WTC11 (cell line): ENCODE results near the gene ARHGAP19. TPM values are rescaled to one million over a fixed set of nuclear protein-coding genes. Genes with fewer than 3 reads are reported as not detected.

Experiments used
- ATAC-seq: fragments of 200-7000 bp; cut with Tn5 transposase; 2 replicates; pipeline ENCODE4 v1.10.0; 2021; ENCODE audit warnings: mild to moderate bottlenecking, moderate library complexity
- CTCF ChIA-PET: fragments of 300-600 bp; sonication (Branson Sonifier 250); formaldehyde crosslinking; loops from one replicate; lab custom pipeline; 2021; ENCODE audit warnings: antibody characterized with exemption; lab: Charles Lee
- POLR2A ChIA-PET: fragments of 350-600 bp; sonication (Branson Sonifier 250); formaldehyde crosslinking; loops from one replicate; lab custom pipeline; 2021; ENCODE audit warnings: antibody characterized with exemption; lab: Charles Lee
- DNase-seq: peaks from one replicate; pipeline ENCODE4 v3.0.0; 2021; ENCODE audit warnings: low spot score
- H3K27ac Mint-ChIP-seq: 2 replicates; pipeline ENCODE4 v1.8.0; 2021; ENCODE audit warnings: mixed read lengths
- H3K27me3 Mint-ChIP-seq: 2 replicates; pipeline ENCODE4 v1.8.0; 2021; ENCODE audit warnings: low read depth, mild to moderate bottlenecking, moderate library complexity, mixed read lengths
- H3K36me3 Mint-ChIP-seq: 2 replicates; pipeline ENCODE4 v1.8.0; 2021; ENCODE audit warnings: mixed read lengths
- H3K4me1 Mint-ChIP-seq: 2 replicates; pipeline ENCODE4 v1.8.0; 2022; ENCODE audit warnings: mixed read lengths
- H3K4me3 Mint-ChIP-seq: 2 replicates; pipeline ENCODE4 v1.8.0; 2021; ENCODE audit warnings: mild to moderate bottlenecking, moderate library complexity, mixed read lengths
- H3K9me3 Mint-ChIP-seq: 2 replicates; pipeline ENCODE4 v1.8.0; 2021; ENCODE audit warnings: mixed read lengths
- CBFB ChIP-seq: sonication (generic); formaldehyde crosslinking; IDR thresholded peaks from 2 replicates; pipeline ENCODE4 v1.8.1; 2022; ENCODE audit warnings: mild to moderate bottlenecking, low read depth, missing genetic modification reagents
- ETV6 ChIP-seq: sonication (generic); formaldehyde crosslinking; IDR thresholded peaks from 2 replicates; pipeline ENCODE4 v1.8.1; 2022; ENCODE audit warnings: mild to moderate bottlenecking, missing genetic modification reagents
- FOXP1 ChIP-seq: sonication (generic); formaldehyde crosslinking; IDR thresholded peaks from 2 replicates; pipeline ENCODE4 v1.8.0; 2022; ENCODE audit warnings: missing genetic modification reagents, mild to moderate bottlenecking, moderate library complexity, borderline replicate concordance
- MXD4 ChIP-seq: fragments of 250-450 bp; sonication (Bioruptor Pico); IDR thresholded peaks from 2 replicates; pipeline ENCODE4 v1.8.0; 2021; ENCODE audit warnings: mild to moderate bottlenecking, moderate library complexity, borderline replicate concordance
- NFE2L1 ChIP-seq: sonication (generic); formaldehyde crosslinking; IDR thresholded peaks from 2 replicates; pipeline ENCODE4 v1.8.1; 2023; ENCODE audit warnings: missing genetic modification reagents
- PRRX2 ChIP-seq: fragments of 250-450 bp; sonication (Bioruptor Pico); IDR thresholded peaks from 2 replicates; pipeline ENCODE4 v1.8.0; 2021; ENCODE audit warnings: mild to moderate bottlenecking
- RELA ChIP-seq: sonication (generic); formaldehyde crosslinking; IDR thresholded peaks from 2 replicates; pipeline ENCODE4 v1.8.1; 2022; ENCODE audit warnings: missing genetic modification reagents, mild to moderate bottlenecking, borderline replicate concordance
- SP1 ChIP-seq: sonication (generic); formaldehyde crosslinking; conservative IDR thresholded peaks from 2 replicates; pipeline ENCODE4 v1.8.1; 2022; ENCODE audit warnings: missing genetic modification reagents
- TCF7 ChIP-seq: sonication (generic); formaldehyde crosslinking; IDR thresholded peaks from 2 replicates; pipeline ENCODE4 v1.8.0; 2022; ENCODE audit warnings: mild to moderate bottlenecking, low read depth, missing genetic modification reagents, moderate library complexity
- ZBTB21 ChIP-seq: sonication (generic); formaldehyde crosslinking; IDR thresholded peaks from 2 replicates; pipeline ENCODE4 v1.8.1; 2023; ENCODE audit warnings: mild to moderate bottlenecking, missing genetic modification reagents, borderline replicate concordance
- ZNF232 ChIP-seq: sonication (generic); formaldehyde crosslinking; IDR thresholded peaks from 2 replicates; pipeline ENCODE4 v1.8.0; 2022; ENCODE audit warnings: mild to moderate bottlenecking, missing genetic modification reagents
- ZNF263 ChIP-seq: sonication (generic); formaldehyde crosslinking; IDR thresholded peaks from 2 replicates; pipeline ENCODE4 v1.8.1; 2022; ENCODE audit warnings: low read depth, mild to moderate bottlenecking, moderate library complexity, missing genetic modification reagents
- ZNF317 ChIP-seq: sonication (generic); formaldehyde crosslinking; IDR thresholded peaks from 2 replicates; pipeline ENCODE4 v1.8.1; 2023; ENCODE audit warnings: low read depth, mild to moderate bottlenecking, moderate library complexity, missing genetic modification reagents, borderline replicate concordance
- ZNF423 ChIP-seq: fragments of 250-450 bp; sonication (Bioruptor Pico); IDR thresholded peaks from 2 replicates; pipeline ENCODE4 v2.1.2; 2022; ENCODE audit warnings: mild to moderate bottlenecking, moderate library complexity
- total RNA-seq: library from RNA; stranded (reverse); gene quantifications from 3 replicates; pipeline ENCODE4 v1.2.3, GENCODE V29; 2021
- TF ChIP-seq, protein P1 (sequence below): sonication (generic); formaldehyde crosslinking; IDR thresholded peaks from 2 replicates; pipeline ENCODE4 v1.8.1; 2023; ENCODE audit warnings: mild to moderate bottlenecking, missing genetic modification reagents
- TF ChIP-seq, protein P2 (sequence below): sonication (generic); formaldehyde crosslinking; IDR thresholded peaks from 2 replicates; pipeline ENCODE4 v1.8.1; 2022; ENCODE audit warnings: low read depth, missing genetic modification reagents, borderline replicate concordance
- TF ChIP-seq, protein P3 (sequence below): sonication (generic); formaldehyde crosslinking; IDR thresholded peaks from 2 replicates; pipeline ENCODE4 v1.8.0; 2023; ENCODE audit warnings: missing genetic modification reagents, mild to moderate bottlenecking, borderline replicate concordance
- TF ChIP-seq, protein P4 (sequence below): sonication (generic); formaldehyde crosslinking; IDR thresholded peaks from 2 replicates; pipeline ENCODE4 v1.8.1; 2023; ENCODE audit warnings: mild to moderate bottlenecking, missing genetic modification reagents, moderate library complexity
- TF ChIP-seq, protein P5 (sequence below): fragments of 250-450 bp; sonication (Bioruptor Pico); IDR thresholded peaks from 2 replicates; pipeline ENCODE4 v1.9.0; 2021; ENCODE audit warnings: mild to moderate bottlenecking, borderline replicate concordance
- TF ChIP-seq, protein P6 (sequence below): sonication (generic); formaldehyde crosslinking; IDR thresholded peaks from 2 replicates; pipeline ENCODE4 v1.8.1; 2023; ENCODE audit warnings: mild to moderate bottlenecking, moderate library complexity, missing genetic modification reagents
- TF ChIP-seq, protein P7 (sequence below): sonication (generic); formaldehyde crosslinking; IDR thresholded peaks from 2 replicates; pipeline ENCODE4 v1.8.0; 2022; ENCODE audit warnings: mild to moderate bottlenecking, missing genetic modification reagents

Gene ARHGAP19
- total RNA-seq, 1 experiment from 2014 or later, result 42.2 TPM

DNA sequence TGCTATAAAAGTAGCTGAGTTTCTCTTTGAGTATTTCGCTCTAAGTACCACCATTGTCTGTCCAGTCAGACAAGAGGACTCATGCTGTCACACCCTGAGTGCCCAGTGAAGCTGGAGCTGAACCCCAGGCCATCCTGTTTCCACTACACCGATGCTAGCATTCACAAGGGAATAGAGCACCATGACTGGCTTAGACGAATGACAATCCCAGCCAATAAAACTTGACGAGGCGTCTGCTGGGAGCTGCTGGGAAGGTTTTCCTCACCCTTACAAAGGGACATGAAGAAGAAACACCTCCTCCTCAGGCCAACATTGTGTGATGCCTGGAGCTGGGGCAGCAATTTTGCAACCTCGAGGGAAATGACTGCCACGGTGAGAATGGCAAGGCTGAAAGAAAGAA is 89.2 kb downstream of the ARHGAP19 start (continued):
- TF ChIP-seq, protein P1, sequence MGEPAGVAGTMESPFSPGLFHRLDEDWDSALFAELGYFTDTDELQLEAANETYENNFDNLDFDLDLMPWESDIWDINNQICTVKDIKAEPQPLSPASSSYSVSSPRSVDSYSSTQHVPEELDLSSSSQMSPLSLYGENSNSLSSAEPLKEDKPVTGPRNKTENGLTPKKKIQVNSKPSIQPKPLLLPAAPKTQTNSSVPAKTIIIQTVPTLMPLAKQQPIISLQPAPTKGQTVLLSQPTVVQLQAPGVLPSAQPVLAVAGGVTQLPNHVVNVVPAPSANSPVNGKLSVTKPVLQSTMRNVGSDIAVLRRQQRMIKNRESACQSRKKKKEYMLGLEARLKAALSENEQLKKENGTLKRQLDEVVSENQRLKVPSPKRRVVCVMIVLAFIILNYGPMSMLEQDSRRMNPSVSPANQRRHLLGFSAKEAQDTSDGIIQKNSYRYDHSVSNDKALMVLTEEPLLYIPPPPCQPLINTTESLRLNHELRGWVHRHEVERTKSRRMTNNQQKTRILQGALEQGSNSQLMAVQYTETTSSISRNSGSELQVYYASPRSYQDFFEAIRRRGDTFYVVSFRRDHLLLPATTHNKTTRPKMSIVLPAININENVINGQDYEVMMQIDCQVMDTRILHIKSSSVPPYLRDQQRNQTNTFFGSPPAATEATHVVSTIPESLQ (CRISPR knock-in tag), result no peak
- TF ChIP-seq TCF7 (CRISPR knock-in tag) (no peak), FOXP1 (CRISPR knock-in tag) (no peak), ZBTB21 (no peak), SP1 (CRISPR knock-in tag) (no peak), PRRX2 (CRISPR knock-in tag) (no peak), RELA (no peak), ETV6 (CRISPR knock-in tag) (no peak), ZNF423 (CRISPR knock-in tag) (no peak)
- TF ChIP-seq, protein P2, sequence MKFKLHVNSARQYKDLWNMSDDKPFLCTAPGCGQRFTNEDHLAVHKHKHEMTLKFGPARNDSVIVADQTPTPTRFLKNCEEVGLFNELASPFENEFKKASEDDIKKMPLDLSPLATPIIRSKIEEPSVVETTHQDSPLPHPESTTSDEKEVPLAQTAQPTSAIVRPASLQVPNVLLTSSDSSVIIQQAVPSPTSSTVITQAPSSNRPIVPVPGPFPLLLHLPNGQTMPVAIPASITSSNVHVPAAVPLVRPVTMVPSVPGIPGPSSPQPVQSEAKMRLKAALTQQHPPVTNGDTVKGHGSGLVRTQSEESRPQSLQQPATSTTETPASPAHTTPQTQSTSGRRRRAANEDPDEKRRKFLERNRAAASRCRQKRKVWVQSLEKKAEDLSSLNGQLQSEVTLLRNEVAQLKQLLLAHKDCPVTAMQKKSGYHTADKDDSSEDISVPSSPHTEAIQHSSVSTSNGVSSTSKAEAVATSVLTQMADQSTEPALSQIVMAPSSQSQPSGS (CRISPR knock-in tag), result no peak
- TF ChIP-seq, protein P3, sequence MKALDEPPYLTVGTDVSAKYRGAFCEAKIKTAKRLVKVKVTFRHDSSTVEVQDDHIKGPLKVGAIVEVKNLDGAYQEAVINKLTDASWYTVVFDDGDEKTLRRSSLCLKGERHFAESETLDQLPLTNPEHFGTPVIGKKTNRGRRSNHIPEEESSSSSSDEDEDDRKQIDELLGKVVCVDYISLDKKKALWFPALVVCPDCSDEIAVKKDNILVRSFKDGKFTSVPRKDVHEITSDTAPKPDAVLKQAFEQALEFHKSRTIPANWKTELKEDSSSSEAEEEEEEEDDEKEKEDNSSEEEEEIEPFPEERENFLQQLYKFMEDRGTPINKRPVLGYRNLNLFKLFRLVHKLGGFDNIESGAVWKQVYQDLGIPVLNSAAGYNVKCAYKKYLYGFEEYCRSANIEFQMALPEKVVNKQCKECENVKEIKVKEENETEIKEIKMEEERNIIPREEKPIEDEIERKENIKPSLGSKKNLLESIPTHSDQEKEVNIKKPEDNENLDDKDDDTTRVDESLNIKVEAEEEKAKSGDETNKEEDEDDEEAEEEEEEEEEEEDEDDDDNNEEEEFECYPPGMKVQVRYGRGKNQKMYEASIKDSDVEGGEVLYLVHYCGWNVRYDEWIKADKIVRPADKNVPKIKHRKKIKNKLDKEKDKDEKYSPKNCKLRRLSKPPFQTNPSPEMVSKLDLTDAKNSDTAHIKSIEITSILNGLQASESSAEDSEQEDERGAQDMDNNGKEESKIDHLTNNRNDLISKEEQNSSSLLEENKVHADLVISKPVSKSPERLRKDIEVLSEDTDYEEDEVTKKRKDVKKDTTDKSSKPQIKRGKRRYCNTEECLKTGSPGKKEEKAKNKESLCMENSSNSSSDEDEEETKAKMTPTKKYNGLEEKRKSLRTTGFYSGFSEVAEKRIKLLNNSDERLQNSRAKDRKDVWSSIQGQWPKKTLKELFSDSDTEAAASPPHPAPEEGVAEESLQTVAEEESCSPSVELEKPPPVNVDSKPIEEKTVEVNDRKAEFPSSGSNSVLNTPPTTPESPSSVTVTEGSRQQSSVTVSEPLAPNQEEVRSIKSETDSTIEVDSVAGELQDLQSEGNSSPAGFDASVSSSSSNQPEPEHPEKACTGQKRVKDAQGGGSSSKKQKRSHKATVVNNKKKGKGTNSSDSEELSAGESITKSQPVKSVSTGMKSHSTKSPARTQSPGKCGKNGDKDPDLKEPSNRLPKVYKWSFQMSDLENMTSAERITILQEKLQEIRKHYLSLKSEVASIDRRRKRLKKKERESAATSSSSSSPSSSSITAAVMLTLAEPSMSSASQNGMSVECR, result no peak

DNA sequence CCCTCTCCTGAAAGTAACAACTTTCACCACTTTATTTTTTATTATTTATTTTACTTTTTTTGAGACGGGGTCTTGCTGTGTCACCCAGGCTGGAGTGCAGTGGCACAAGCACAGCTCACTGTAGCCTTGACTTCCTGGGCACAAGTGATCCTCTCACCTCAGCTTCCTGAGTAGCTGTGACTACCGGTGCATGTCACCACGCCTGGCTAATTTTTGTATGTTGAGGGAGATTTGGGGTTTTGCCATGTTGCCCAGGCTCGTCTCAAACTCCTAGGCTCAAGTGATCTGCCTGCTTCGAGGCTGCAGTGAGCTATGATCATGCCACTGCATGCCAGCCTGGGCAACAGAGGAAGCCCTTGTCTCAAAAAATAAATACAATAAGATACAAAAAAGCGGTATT is 91.8 kb downstream of the ARHGAP19 start:
- no peaks in the 10 kb centered on the region for H3K36me3 Mint-ChIP-seq
- POLR2A ChIA-PET, result no interaction called here
- CTCF ChIA-PET, result interaction anchor here (0.8 to 14.6 kb wide), 2 partner anchors 10 to 126 kb away, joined by 3 to 364 read pairs; no protein-coding TSS in a partner anchor
- DNase-seq (no peak), ATAC-seq (no peak)
- H3K27me3 Mint-ChIP-seq, result peaks cover 7% of the 10 kb centered on the region
- H3K9me3 Mint-ChIP-seq, result peaks cover 3% of the 10 kb centered on the region; the same call in 1 of the 2 replicates
- H3K27ac Mint-ChIP-seq, result no peak overlapping the region
- no peak overlapping the region for H3K4me3 Mint-ChIP-seq
- peaks cover 14% of the 10 kb centered on the region for H3K4me1 Mint-ChIP-seq
- TF ChIP-seq ZNF232 (CRISPR knock-in tag), result no peak
- no peak for TF ChIP-seq ZNF263
- TF ChIP-seq, protein P4, sequence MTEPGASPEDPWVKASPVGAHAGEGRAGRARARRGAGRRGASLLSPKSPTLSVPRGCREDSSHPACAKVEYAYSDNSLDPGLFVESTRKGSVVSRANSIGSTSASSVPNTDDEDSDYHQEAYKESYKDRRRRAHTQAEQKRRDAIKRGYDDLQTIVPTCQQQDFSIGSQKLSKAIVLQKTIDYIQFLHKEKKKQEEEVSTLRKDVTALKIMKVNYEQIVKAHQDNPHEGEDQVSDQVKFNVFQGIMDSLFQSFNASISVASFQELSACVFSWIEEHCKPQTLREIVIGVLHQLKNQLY, result no peak
- TF ChIP-seq, protein P5, sequence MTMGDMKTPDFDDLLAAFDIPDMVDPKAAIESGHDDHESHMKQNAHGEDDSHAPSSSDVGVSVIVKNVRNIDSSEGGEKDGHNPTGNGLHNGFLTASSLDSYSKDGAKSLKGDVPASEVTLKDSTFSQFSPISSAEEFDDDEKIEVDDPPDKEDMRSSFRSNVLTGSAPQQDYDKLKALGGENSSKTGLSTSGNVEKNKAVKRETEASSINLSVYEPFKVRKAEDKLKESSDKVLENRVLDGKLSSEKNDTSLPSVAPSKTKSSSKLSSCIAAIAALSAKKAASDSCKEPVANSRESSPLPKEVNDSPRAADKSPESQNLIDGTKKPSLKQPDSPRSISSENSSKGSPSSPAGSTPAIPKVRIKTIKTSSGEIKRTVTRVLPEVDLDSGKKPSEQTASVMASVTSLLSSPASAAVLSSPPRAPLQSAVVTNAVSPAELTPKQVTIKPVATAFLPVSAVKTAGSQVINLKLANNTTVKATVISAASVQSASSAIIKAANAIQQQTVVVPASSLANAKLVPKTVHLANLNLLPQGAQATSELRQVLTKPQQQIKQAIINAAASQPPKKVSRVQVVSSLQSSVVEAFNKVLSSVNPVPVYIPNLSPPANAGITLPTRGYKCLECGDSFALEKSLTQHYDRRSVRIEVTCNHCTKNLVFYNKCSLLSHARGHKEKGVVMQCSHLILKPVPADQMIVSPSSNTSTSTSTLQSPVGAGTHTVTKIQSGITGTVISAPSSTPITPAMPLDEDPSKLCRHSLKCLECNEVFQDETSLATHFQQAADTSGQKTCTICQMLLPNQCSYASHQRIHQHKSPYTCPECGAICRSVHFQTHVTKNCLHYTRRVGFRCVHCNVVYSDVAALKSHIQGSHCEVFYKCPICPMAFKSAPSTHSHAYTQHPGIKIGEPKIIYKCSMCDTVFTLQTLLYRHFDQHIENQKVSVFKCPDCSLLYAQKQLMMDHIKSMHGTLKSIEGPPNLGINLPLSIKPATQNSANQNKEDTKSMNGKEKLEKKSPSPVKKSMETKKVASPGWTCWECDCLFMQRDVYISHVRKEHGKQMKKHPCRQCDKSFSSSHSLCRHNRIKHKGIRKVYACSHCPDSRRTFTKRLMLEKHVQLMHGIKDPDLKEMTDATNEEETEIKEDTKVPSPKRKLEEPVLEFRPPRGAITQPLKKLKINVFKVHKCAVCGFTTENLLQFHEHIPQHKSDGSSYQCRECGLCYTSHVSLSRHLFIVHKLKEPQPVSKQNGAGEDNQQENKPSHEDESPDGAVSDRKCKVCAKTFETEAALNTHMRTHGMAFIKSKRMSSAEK (CRISPR knock-in tag), result no peak
- no peak for TF ChIP-seq NFE2L1 (CRISPR knock-in tag)
- TF ChIP-seq CBFB, result no peak
- TF ChIP-seq, protein P6, sequence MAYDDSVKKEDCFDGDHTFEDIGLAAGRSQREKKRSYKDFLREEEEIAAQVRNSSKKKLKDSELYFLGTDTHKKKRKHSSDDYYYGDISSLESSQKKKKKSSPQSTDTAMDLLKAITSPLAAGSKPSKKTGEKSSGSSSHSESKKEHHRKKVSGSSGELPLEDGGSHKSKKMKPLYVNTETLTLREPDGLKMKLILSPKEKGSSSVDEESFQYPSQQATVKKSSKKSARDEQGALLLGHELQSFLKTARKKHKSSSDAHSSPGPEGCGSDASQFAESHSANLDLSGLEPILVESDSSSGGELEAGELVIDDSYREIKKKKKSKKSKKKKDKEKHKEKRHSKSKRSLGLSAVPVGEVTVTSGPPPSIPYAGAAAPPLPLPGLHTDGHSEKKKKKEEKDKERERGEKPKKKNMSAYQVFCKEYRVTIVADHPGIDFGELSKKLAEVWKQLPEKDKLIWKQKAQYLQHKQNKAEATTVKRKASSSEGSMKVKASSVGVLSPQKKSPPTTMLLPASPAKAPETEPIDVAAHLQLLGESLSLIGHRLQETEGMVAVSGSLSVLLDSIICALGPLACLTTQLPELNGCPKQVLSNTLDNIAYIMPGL (CRISPR knock-in tag), result no peak
- TF ChIP-seq, protein P7, sequence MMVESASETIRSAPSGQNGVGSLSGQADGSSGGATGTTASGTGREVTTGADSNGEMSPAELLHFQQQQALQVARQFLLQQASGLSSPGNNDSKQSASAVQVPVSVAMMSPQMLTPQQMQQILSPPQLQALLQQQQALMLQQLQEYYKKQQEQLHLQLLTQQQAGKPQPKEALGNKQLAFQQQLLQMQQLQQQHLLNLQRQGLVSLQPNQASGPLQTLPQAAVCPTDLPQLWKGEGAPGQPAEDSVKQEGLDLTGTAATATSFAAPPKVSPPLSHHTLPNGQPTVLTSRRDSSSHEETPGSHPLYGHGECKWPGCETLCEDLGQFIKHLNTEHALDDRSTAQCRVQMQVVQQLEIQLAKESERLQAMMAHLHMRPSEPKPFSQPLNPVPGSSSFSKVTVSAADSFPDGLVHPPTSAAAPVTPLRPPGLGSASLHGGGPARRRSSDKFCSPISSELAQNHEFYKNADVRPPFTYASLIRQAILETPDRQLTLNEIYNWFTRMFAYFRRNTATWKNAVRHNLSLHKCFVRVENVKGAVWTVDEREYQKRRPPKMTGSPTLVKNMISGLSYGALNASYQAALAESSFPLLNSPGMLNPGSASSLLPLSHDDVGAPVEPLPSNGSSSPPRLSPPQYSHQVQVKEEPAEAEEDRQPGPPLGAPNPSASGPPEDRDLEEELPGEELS, result no peak
- no peak for TF ChIP-seq MXD4 (CRISPR knock-in tag)
- TF ChIP-seq ZNF317 (CRISPR knock-in tag), result no peak
